SK-N-SH (cell line): ENCODE measurements around the gene DAB1. TPM values are rescaled to one million over a fixed set of nuclear protein-coding genes. Genes with fewer than 3 reads are reported as not detected.

Experiments used
- CTCF ChIA-PET: fragments of 300-600, 350-600 bp; formaldehyde crosslinking; extraction: SDS; loops from one replicate; lab custom pipeline; 2021; lab: Yijun Ruan, JAX
- POLR2A ChIA-PET: fragments of 350-600 bp; sonication (Branson Sonifier 250); formaldehyde crosslinking; extraction: SDS; loops from one replicate; lab custom pipeline; 2020; ENCODE audit warnings: antibody characterized with exemption, inconsistent platforms; lab: Yijun Ruan, JAX
- DNase-seq: peaks from one replicate; pipeline ENCODE4 v3.0.0; 2012
- H2AFZ ChIP-seq: fragments of 200-600 bp; sonication (generic); 2 replicates; pipeline ENCODE4 v1.8.1; 2016; ENCODE audit warnings: antibody characterized with exemption, mild to moderate bottlenecking, low read depth
- H3F3A ChIP-seq: fragments of 200-600 bp; sonication (generic); replicated peaks from 2 replicates; pipeline ENCODE3; 2016; ENCODE audit warnings: antibody characterized with exemption, mild to moderate bottlenecking; ENCODE audit not compliant: insufficient read depth
- H3K27ac ChIP-seq, 2 experiments: fragments of 200-500 bp in 1 of 2; fragments of 200-600 bp in 1 of 2; sonication (Bioruptor generic) in 1 of 2; sonication (generic), shearing (Covaris generic) in 1 of 2; 2 replicates each; pipeline versions ENCODE4 v1.5.1 to v1.6.1; 2014 to 2016; ENCODE audit warnings: low read depth in 2 of 2, inconsistent platforms in 1 of 2, low read length in 1 of 2, mild to moderate bottlenecking in 1 of 2, mixed read lengths in 1 of 2
- H3K27me3 ChIP-seq: fragments of 200-600 bp; sonication (generic), shearing (Covaris generic); 2 replicates; pipeline ENCODE4 v1.6.1; 2016; ENCODE audit warnings: mixed run types; ENCODE audit not compliant: insufficient read depth
- H3K36me3 ChIP-seq, 2 experiments: fragments of 200-500 bp in 1 of 2; fragments of 200-600 bp in 1 of 2; sonication (Bioruptor generic) in 1 of 2; sonication (generic) in 1 of 2; replicated peaks in 1 of 2; 2 replicates each; pipeline versions ENCODE3 to v1.5.1; 2014 to 2016; ENCODE audit warnings: low read length in 1 of 2, mild to moderate bottlenecking in 1 of 2; ENCODE audit not compliant: insufficient read depth in 2 of 2, control insufficient read depth in 1 of 2
- H3K4me1 ChIP-seq, 2 experiments: fragments of 200-500 bp in 1 of 2; fragments of 200-600 bp in 1 of 2; sonication (Bioruptor generic) in 1 of 2; sonication (generic), shearing (Covaris generic) in 1 of 2; 2 replicates each; pipeline versions ENCODE4 v1.5.1 to v1.6.1; 2014 to 2016; ENCODE audit warnings: low read depth in 1 of 2, low read length in 1 of 2, mixed run types in 1 of 2; ENCODE audit not compliant: insufficient read depth in 2 of 2, control insufficient read depth in 1 of 2
- H3K4me2 ChIP-seq: fragments of 200-600 bp; sonication (generic), shearing (Covaris generic); 2 replicates; pipeline ENCODE4 v1.6.1; 2017; ENCODE audit warnings: mixed run types
- H3K4me3 ChIP-seq, 2 experiments: fragments of 200-500 bp in 1 of 2; fragments of 200-600 bp in 1 of 2; sonication (Bioruptor generic) in 1 of 2; sonication (generic), shearing (Covaris generic) in 1 of 2; 2 replicates each; pipeline versions ENCODE4 v1.5.1 to v1.8.1; 2014 to 2016; ENCODE audit warnings: low read depth in 2 of 2, inconsistent platforms in 1 of 2, low read length in 1 of 2, mild to moderate bottlenecking in 1 of 2, mixed read lengths in 1 of 2, moderate library complexity in 1 of 2
- H3K79me2 ChIP-seq: fragments of 200-600 bp; sonication (generic); 2 replicates; pipeline ENCODE4 v1.8.1; 2017; ENCODE audit warnings: mild to moderate bottlenecking; ENCODE audit not compliant: insufficient read depth
- H3K9ac ChIP-seq: fragments of 200-600 bp; sonication (generic); 2 replicates; pipeline ENCODE4 v1.6.1; 2017; ENCODE audit warnings: mixed run types
- H3K9me2 ChIP-seq: fragments of 200-600 bp; sonication (generic); 2 replicates; pipeline ENCODE4 v1.6.1; 2017; ENCODE audit warnings: mixed run types
- H3K9me3 ChIP-seq: fragments of 200-600 bp; sonication (generic); 2 replicates; pipeline ENCODE4 v1.6.1; 2017; ENCODE audit warnings: mixed run types, mild to moderate bottlenecking, moderate library complexity
- H4K20me1 ChIP-seq: fragments of 200-600 bp; sonication (generic); 2 replicates; pipeline ENCODE4 v1.6.1; 2017; ENCODE audit warnings: mild to moderate bottlenecking, mixed run types; ENCODE audit not compliant: insufficient read depth
- CTCF ChIP-seq: fragments of 200-600 bp; sonication (generic); IDR thresholded peaks from 2 replicates; pipeline ENCODE4 v1.6.1; 2017; ENCODE audit warnings: antibody characterized with exemption, mild to moderate bottlenecking, moderate library complexity
- ELF1 ChIP-seq: IDR thresholded peaks from 2 replicates; pipeline ENCODE4 v1.4.0; 2012
- EZH2phosphoT487 ChIP-seq: fragments of 200-600 bp; sonication (generic); IDR thresholded peaks from 2 replicates; pipeline ENCODE4 v1.6.1; 2017; ENCODE audit warnings: low read depth, mixed run types, mild to moderate bottlenecking, antibody characterized with exemption, moderate library complexity, borderline replicate concordance
- FOSL2 ChIP-seq: IDR thresholded peaks from 2 replicates; pipeline ENCODE4 v1.4.0; 2012; ENCODE audit warnings: low read depth, mild to moderate bottlenecking, moderate library complexity, borderline replicate concordance
- FOXJ3 ChIP-seq: sonication (generic); formaldehyde crosslinking; IDR thresholded peaks from 2 replicates; pipeline ENCODE4 v1.5.1; 2020; ENCODE audit warnings: mild to moderate bottlenecking, missing genetic modification reagents
- FOXM1 ChIP-seq: IDR thresholded peaks from 2 replicates; pipeline ENCODE4 v1.4.0; 2012; ENCODE audit warnings: low read depth, mild to moderate bottlenecking
- MAX ChIP-seq: IDR thresholded peaks from 2 replicates; pipeline ENCODE4 v1.4.0; 2012; ENCODE audit warnings: low read depth
- MXI1 ChIP-seq: IDR thresholded peaks from 2 replicates; pipeline ENCODE4 v1.6.1; 2012; ENCODE audit warnings: mild to moderate bottlenecking, low read depth, low read length, improper control_type of control experiment
- NRF1 ChIP-seq: IDR thresholded peaks from 2 replicates; pipeline ENCODE4 v1.6.1; 2012; ENCODE audit warnings: low read depth, mild to moderate bottlenecking, low read length
- PBX3 ChIP-seq: IDR thresholded peaks from 2 replicates; pipeline ENCODE4; 2012
- RAD21 ChIP-seq: IDR thresholded peaks from 2 replicates; pipeline ENCODE4 v1.6.1; 2012; ENCODE audit warnings: mild to moderate bottlenecking, low read length
- REST ChIP-seq: IDR thresholded peaks from 2 replicates; pipeline ENCODE4 v1.6.1; 2012; ENCODE audit warnings: mild to moderate bottlenecking, low read depth, low read length, moderate library complexity
- RFX5 ChIP-seq: IDR thresholded peaks from 2 replicates; pipeline ENCODE4 v1.6.1; 2012; ENCODE audit warnings: mild to moderate bottlenecking, improper control_type of control experiment, low read length
- SMC3 ChIP-seq: IDR thresholded peaks from 2 replicates; pipeline ENCODE4 v1.6.1; 2012; ENCODE audit warnings: low read depth, low read length, improper control_type of control experiment
- TEAD4 ChIP-seq: IDR thresholded peaks from 2 replicates; pipeline ENCODE4 v1.4.0; 2012; ENCODE audit warnings: mild to moderate bottlenecking, borderline replicate concordance; ENCODE audit not compliant: insufficient read depth
- USF2 ChIP-seq: fragments of 150-350 bp; IDR thresholded peaks from 2 replicates; pipeline ENCODE4 v1.6.1; 2017; ENCODE audit warnings: antibody characterized with exemption, low read length, low read depth, borderline replicate concordance
- YY1 ChIP-seq: IDR thresholded peaks from 2 replicates; pipeline ENCODE4 v1.4.0; 2012; ENCODE audit warnings: low read depth, mild to moderate bottlenecking
- WGBS: methylation state at CpG from one replicate; pipeline ENCODE4 v1.1.6; 2017; ENCODE audit warnings: low lambda C conversion rate; 5-methylcytosine and 5-hydroxymethylcytosine counted together
- polyA plus RNA-seq, 3 experiments: library from polyadenylated mRNA; depleted of rRNA; stranded (reverse); fragments of >200 nt; gene quantifications; 2 replicates each; pipeline ENCODE4 v1.2.3, GENCODE V29; 2012

DAB1 gene
- polyA plus RNA-seq, 1 of the 3 experiments (the other 2 are of a cell fraction) = 2.9 TPM

DNA sequence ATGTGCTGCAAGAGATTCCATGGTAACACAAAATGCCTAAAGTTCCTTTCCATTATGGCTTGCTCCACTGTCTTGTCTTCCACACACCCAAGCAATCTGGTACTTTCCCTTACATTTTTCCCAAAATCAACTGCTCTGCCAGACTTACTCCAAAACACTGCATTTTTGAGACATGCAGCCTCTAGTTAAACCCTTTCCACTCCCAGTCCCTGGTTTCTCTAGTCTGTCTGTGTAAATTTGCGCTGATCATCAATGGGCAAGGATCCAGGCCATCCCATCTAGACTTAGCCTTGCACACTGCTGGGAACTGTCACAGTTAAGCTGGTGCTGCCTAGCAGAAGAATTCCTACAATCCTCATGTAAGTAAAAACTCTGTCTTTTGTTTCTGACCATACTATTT is 47.8 kb downstream of the DAB1 start:
- H3K4me1 ChIP-seq = peaks cover 0 to 5% of the 10 kb centered on the region in 2 experiments; a peak in 1 of 4 replicates

More for the DNA sequence above, 47.8 kb downstream of the DAB1 start:
- Histone ChIP-seq H3K36me3 (no peaks in the 10 kb centered on the region), H3K4me2 (no peak overlapping the region), H3K79me2 (no peaks in the 10 kb centered on the region), H3K4me3 (no peak overlapping the region), H3K27me3 (no peaks in the 10 kb centered on the region), H3K27ac (no peak overlapping the region), H3K9me2 (no peaks in the 10 kb centered on the region), H2AFZ (no peak overlapping the region), H3K9me3 (no peaks in the 10 kb centered on the region), H3F3A (no peaks in the 10 kb centered on the region), H4K20me1 (no peaks in the 10 kb centered on the region)
- DNase-seq = no peak
- POLR2A ChIA-PET = no interaction called here
- WGBS = 50% methylated on average over 1 of the region's 1 CpG
- CTCF ChIA-PET = no interaction called here
- no peak for TF ChIP-seq ELF1
- TF ChIP-seq FOSL2 = no peak
- no peak for TF ChIP-seq PBX3
- no peak for TF ChIP-seq FOXJ3 (CRISPR knock-in tag)
- TF ChIP-seq CTCF = no peak
- TF ChIP-seq RFX5 = no peak
- TF ChIP-seq TEAD4 = no peak
- no peak for TF ChIP-seq MAX
- no peak for TF ChIP-seq MXI1
- no peak for TF ChIP-seq USF2
- TF ChIP-seq NRF1 = no peak
- TF ChIP-seq YY1 = no peak
- no peak for TF ChIP-seq REST
- TF ChIP-seq SMC3 = no peak
- TF ChIP-seq EZH2phosphoT487 = no peak
- no peak for TF ChIP-seq FOXM1
- no peak for TF ChIP-seq RAD21
- TF ChIP-seq, all 33 proteins: peak for 0
- H3K9ac ChIP-seq = no peak overlapping the region
